ENCODE measurements around the gene SLITRK5.

The SLITRK5 gene

GRCh38 chr13:87671031-87671752, at the start of gene SLITRK5:
Gene SLITRK5 (plus strand): TSS chr13:87671371. CDS start chr13:87675389, 4,018 bp downstream.
- DNase-seq (ENCODE audit: low spot score) = no peak

- no peak for DNase-seq (ENCODE audit: low spot score)
Measured at GRCh38 chr13:87622971-87623370, 48.2 kb upstream of the SLITRK5 start.

DNA sequence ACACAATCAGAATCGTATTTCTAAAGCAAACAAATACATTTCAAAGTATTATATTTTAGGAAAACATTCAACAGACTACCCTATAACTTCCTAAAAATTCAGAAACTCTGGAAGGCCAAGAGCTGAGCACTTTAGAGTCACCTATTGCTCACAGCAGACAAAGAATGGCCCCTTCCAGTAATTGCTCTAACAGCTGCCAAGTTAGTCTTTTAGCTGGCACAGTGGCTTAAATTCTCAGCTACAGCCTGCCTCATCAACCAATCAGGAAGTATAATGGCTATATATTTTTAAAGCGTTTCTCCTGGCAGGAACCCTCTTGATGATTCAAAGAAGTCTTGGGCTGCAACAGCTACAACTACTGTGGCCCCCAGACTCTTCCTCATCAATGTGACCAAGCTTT, 14.9 kb upstream of the SLITRK5 start:
- no peak for DNase-seq (ENCODE audit: low spot score)

DNA sequence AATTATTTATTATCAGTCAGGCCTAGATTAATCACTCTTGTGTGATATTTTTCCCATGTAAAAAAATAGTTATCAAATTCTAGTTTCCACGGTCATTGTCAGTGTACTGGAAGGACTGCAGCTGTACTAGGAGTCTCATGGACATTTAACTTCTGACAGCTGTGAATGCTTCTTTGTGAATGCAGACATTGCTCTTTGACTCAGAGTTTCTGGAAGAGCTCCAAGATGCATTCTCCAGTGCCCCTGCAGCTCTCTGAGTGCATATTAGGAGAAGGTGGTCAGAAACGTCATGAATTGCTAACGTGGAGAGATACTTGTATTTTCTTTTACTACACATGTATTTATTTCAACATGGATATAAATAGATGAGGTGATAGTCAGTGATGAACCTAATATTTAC, 9.7 kb upstream of the SLITRK5 start:
- peak; percentile 65 for DNase-seq (ENCODE audit: low spot score)

DNA sequence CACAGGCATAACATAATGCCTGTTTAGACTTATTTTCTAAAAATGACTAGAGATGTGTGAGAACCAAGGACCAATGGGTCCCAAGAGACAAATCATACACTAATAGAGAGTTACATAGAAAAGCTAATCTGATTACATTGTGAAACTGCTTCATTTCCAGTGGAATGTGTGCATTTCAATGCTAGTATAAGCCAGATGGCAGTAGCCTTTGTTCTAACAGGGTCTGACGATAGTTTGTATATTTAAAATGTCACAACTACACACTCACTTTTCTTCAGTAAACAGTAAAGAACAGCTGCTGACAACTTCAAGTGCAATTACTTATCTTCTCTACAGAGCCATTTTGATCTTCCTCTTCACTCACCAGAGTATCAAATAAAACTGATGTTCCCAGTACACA, 4.3 kb upstream of the SLITRK5 start:
- DNase-seq (ENCODE audit: low spot score) = no peak

DNA sequence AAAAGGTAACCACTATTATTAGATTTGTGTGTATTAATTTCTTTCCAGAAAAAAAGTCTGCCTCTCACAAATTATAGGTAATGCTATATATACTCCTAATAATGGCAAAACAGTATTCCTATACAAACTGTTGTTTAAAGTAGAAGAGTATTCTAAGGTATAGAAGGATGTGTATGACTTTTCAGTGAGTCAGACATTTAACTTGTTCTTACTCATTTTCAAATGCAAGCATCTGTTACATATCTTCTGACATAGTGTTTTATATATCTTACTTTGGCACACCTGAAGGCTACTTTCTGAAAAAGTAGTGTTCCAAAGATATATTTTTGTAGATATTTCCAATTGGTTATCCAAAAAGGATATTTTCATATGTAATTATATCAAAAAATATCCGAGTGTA, 3.5 kb upstream of the SLITRK5 start:
- peak; percentile 55 for DNase-seq (ENCODE audit: low spot score)

- peak; percentile 75 for DNase-seq (ENCODE audit: low spot score)
Measured at GRCh38 chr13:87669379-87669978, 1.7 kb upstream of the SLITRK5 start.

DNA sequence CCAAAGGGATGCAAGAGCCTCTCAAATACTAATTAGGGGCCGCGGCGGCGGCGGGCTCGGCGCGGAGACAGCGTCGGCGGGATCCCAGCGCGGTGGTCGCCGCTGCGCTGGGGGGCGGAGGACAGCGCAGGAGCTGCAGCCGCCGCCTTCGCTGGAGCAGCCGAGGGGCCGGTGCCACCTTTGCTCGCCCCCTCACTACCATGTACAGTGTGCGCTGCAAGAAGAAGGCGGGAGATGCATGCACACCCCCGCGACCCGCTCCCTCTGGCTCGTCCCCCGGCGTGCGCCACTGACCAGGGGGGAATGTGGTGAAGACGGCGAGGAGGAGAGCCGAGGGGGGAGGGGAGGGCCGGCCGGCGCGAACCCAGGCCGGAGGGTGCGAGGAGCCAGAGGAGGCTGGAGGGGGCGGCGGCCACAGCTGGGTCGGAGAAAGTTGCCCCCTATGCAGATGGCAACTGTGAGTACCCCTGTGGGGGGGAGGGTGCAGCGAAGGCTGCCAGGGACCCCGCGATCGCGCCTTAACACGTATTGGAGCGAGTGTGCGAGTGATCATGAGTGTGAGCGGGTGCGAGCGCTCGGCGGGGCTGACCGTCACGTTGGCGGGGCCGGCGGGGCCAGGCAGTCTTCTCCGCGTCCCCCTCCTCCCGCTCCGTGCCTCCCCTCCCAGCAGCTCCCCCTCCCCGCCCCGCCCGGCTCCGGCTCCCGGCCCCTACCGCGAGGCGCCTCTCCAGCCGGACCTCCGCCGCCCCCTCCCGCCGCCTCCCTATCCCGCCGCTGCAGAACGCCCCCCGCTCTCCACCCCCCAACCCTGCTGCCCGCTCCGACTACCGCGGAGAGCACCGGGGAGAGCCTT, 808 bp downstream of the SLITRK5 start:
- DNase-seq (ENCODE audit: low spot score) = no peak

- DNase-seq (ENCODE audit: low spot score) = no peak
Measured at GRCh38 chr13:87674247-87674738, 3.1 kb downstream of the SLITRK5 start.

DNA sequence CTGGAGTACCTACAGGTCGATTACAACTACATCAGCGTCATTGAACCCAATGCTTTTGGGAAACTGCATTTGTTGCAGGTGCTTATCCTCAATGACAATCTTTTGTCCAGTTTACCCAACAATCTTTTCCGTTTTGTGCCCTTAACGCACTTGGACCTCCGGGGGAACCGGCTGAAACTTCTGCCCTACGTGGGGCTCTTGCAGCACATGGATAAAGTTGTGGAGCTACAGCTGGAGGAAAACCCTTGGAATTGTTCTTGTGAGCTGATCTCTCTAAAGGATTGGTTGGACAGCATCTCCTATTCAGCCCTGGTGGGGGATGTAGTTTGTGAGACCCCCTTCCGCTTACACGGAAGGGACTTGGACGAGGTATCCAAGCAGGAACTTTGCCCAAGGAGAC, 4.7 kb downstream of the SLITRK5 start:
- no peak for DNase-seq (ENCODE audit: low spot score)

- no peak for DNase-seq (ENCODE audit: low spot score)
Measured at GRCh38 chr13:87676254-87677042, 5.3 kb downstream of the SLITRK5 start.

- DNase-seq (ENCODE audit: low spot score) = no peak
Measured at GRCh38 chr13:87677043-87677495, 5.9 kb downstream of the SLITRK5 start.

GRCh38 chr13:87677496-87678371, 6.6 kb downstream of the SLITRK5 start:
- no peak for DNase-seq (ENCODE audit: low spot score)

- no peak for DNase-seq (ENCODE audit: low spot score)
Measured at GRCh38 chr13:87678372-87678752, 7.2 kb downstream of the SLITRK5 start.

GRCh38 chr13:87680298-87680697, 9.1 kb downstream of the SLITRK5 start:
- DNase-seq (ENCODE audit: low spot score) = peak; percentile 50

- DNase-seq (ENCODE audit: low spot score) = no peak
Measured at GRCh38 chr13:87684850-87685742, 13.9 kb downstream of the SLITRK5 start.

GRCh38 chr13:87696458-87696857, 25.3 kb downstream of the SLITRK5 start:
- DNase-seq (ENCODE audit: low spot score) = no peak

GRCh38 chr13:87698268-87698667, 27.1 kb downstream of the SLITRK5 start:
- no peak for DNase-seq (ENCODE audit: low spot score)

GRCh38 chr13:87709947-87710346, 38.8 kb downstream of the SLITRK5 start:
- no peak for DNase-seq (ENCODE audit: low spot score)

DNA sequence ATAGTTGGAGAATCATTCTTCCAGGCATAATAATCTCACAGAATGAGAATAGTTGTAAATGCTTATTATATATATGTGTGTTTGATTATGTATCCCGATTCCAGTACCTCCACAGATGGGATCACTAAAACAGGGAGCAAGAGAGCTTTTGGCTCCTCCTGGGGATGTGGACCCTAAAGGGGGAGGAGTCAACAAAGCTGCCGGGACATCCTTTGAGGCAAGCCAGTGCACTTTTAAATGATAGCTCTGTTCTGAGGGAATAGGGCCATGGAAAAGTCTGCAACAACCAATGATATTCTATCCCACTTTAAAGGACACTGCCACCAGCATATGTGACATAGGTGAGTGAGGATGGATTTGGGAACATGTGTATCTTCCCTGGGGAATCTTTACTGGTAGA, 40.8 kb downstream of the SLITRK5 start:
- DNase-seq (ENCODE audit: low spot score) = no peak
